GM12878 (cell line): ENCODE results near the gene TARBP2. TPM values are rescaled to one million over a fixed set of nuclear protein-coding genes. Genes with fewer than 3 reads are reported as not detected.

Experiments
- ATAC-seq: fragments of 200-7000 bp; cut with Tn5 transposase; 3 replicates; pipeline ENCODE4 v1.9.1; 2020; ENCODE audit warnings: mild to moderate bottlenecking, moderate library complexity
- BruUV-seq: library from RNA; stranded (reverse); fragments of 400-500 nt; replicated peaks from 2 replicates; lab custom pipeline; 2021; lab: Mats Ljungman, UMichigan
- CTCF ChIA-PET: fragments of 300-600 bp; sonication (Branson Sonifier 250); formaldehyde crosslinking; extraction: SDS; loops from one replicate; lab custom pipeline; 2021; ENCODE audit warnings: inconsistent platforms; lab: Yijun Ruan, JAX
- POLR2A ChIA-PET: fragments of 350-600 bp; formaldehyde crosslinking; extraction: SDS; loops from one replicate; lab custom pipeline; 2021; ENCODE audit warnings: inconsistent platforms; lab: Charles Lee
- RAD21 ChIA-PET: fragments of 300-600 bp; sonication (Branson Sonifier 250); formaldehyde crosslinking; loops from one replicate; lab custom pipeline; 2023; ENCODE audit warnings: antibody characterized with exemption; ENCODE audit not compliant: unreplicated experiment; lab: Charles Lee
- SMC1A ChIA-PET: fragments of 300-600 bp; sonication (Branson Sonifier 250); formaldehyde crosslinking; loops from one replicate; lab custom pipeline; 2023; ENCODE audit not compliant: unreplicated experiment, uncharacterized antibody; lab: Charles Lee
- DNase-seq: peaks from one replicate; pipeline ENCODE4 v3.0.0-alpha.2; 2011; ENCODE audit warnings: low read depth, low spot score
- FAIRE-seq: peaks from 3 replicates; lab custom pipeline; 2011; peaks lifted over from hg19 to GRCh38; lab: Jason Lieb, UNC
- H2AFZ ChIP-seq: 2 replicates; pipeline ENCODE4 v1.6.0; 2011; ENCODE audit warnings: low read depth, low read length, control low read depth; ENCODE audit not compliant: control insufficient read depth
- H3K27ac ChIP-seq: 2 replicates; pipeline ENCODE4 v1.5.1; 2011; ENCODE audit warnings: control low read depth; ENCODE audit not compliant: control insufficient read depth, insufficient read depth
- H3K27me3 ChIP-seq, 2 experiments: replicated peaks in 1 of 2; 2 replicates each; pipeline versions ENCODE4 v1.6.0 to v1.6.1; 2011; ENCODE audit warnings: low read length in 1 of 2; ENCODE audit not compliant: control insufficient read depth in 2 of 2, insufficient read depth in 2 of 2
- H3K36me3 ChIP-seq, 2 experiments: 2 replicates each; pipeline ENCODE4 v1.5.1; 2011; ENCODE audit warnings: low read length in 1 of 2; ENCODE audit not compliant: control insufficient read depth in 2 of 2, insufficient read depth in 2 of 2
- H3K4me1 ChIP-seq: 2 replicates; pipeline ENCODE4 v1.6.1; 2011; ENCODE audit warnings: mild to moderate bottlenecking, low read length, moderate library complexity, mixed read lengths; ENCODE audit not compliant: control insufficient read depth, insufficient read depth
- H3K4me2 ChIP-seq: 2 replicates; pipeline ENCODE4 v1.6.0; 2011; ENCODE audit warnings: control low read depth; ENCODE audit not compliant: control insufficient read depth, insufficient read depth
- H3K4me3 ChIP-seq: fragments of 200-600 bp; sonication (generic); 2 replicates; pipeline ENCODE4 v1.5.1; 2016
- H3K79me2 ChIP-seq: 2 replicates; pipeline ENCODE4 v1.6.0; 2011; ENCODE audit warnings: low read length; ENCODE audit not compliant: control insufficient read depth, insufficient read depth
- H3K9ac ChIP-seq: 2 replicates; pipeline ENCODE4 v1.8.0; 2011; ENCODE audit warnings: low read length, control low read depth, mixed read lengths; ENCODE audit not compliant: control insufficient read depth, insufficient read depth
- H3K9me3 ChIP-seq: replicated peaks from 3 replicates; pipeline ENCODE4 v1.5.1; 2011; ENCODE audit warnings: mild to moderate bottlenecking, low read length; ENCODE audit not compliant: control insufficient read depth, insufficient read depth
- H4K20me1 ChIP-seq: 2 replicates; pipeline ENCODE4 v1.6.0; 2011; ENCODE audit not compliant: control insufficient read depth, insufficient read depth
- ATF7 ChIP-seq: fragments of 450-650 bp; IDR thresholded peaks from 2 replicates; pipeline ENCODE4 v1.6.1; 2016; ENCODE audit warnings: low read depth, mild to moderate bottlenecking
- BHLHE40 ChIP-seq, 2 experiments: fragments of 450-650 bp in 1 of 2; IDR thresholded peaks; 2 replicates each; pipeline ENCODE4 v1.6.1; 2011 to 2017; ENCODE audit warnings: low read depth in 2 of 2, borderline replicate concordance in 1 of 2, improper control_type of control experiment in 1 of 2, low read length in 1 of 2, mild to moderate bottlenecking in 1 of 2
- EGR1 ChIP-seq, 2 experiments: IDR thresholded peaks; 1 replicate in 1 of 2; 2 replicates in 1 of 2; pipeline ENCODE4 v1.6.1; 2011 to 2012; ENCODE audit warnings: low read depth in 2 of 2, low read length in 2 of 2, borderline replicate concordance in 1 of 2, mild to moderate bottlenecking in 1 of 2, moderate library complexity in 1 of 2
- HDGF ChIP-seq: fragments of 450-650 bp; IDR thresholded peaks from 2 replicates; pipeline ENCODE4 v1.6.1; 2016; ENCODE audit warnings: antibody characterized with exemption
- POLR2AphosphoS5 ChIP-seq: IDR thresholded peaks from 2 replicates; pipeline ENCODE4 v1.6.1; 2011; ENCODE audit warnings: mild to moderate bottlenecking, low read length, inconsistent platforms
- ZBTB4 ChIP-seq: fragments of 450-650 bp; formaldehyde crosslinking; IDR thresholded peaks from 2 replicates; pipeline ENCODE4 v1.4.0; 2022; ENCODE audit warnings: mild to moderate bottlenecking, moderate library complexity
- ZSCAN29 ChIP-seq: fragments of 450-650 bp; IDR thresholded peaks from 2 replicates; pipeline ENCODE4 v1.6.1; 2017; ENCODE audit warnings: mild to moderate bottlenecking, moderate library complexity
- WGBS: methylation state at CpG from one replicate; pipeline ENCODE4 v1.1.6; 2016; ENCODE audit warnings: low lambda C conversion rate; ENCODE audit not compliant: insufficient replicate concordance, insufficient coverage; ENCODE audit errors: missing lambda C conversion rate; 5-methylcytosine and 5-hydroxymethylcytosine counted together
- in situ Hi-C: fragments of 300-500 bp; cut with MboI; formaldehyde crosslinking; loops from 9 replicates; pipeline ENCODE4 v1.14.3; 2018; ENCODE audit warnings: mixed read lengths
- intact Hi-C: fragments of 100-400 bp; cut with micrococcal nuclease; formaldehyde crosslinking; loops from one replicate; pipeline ENCODE4 v1.14.2; 2022; ENCODE audit not compliant: unreplicated experiment
- polyA plus RNA-seq, 11 experiments: library from polyadenylated mRNA; depleted of rRNA in 4 of 11; unstranded in 6 of 11; stranded (reverse) in 5 of 11; fragments of >200 nt; fragmentation: Nextera tagmentation in 4 of 11; fragmentation: Illumina TruSeq in 1 of 11; extraction: Ambion mirVana in 4 of 11; extraction: Trizol in 1 of 11; gene quantifications; 1 replicate in 1 of 11; 2 replicates in 10 of 11; pipeline versions ENCODE4 v1.2.1 to v1.2.3, GENCODE V29; 2011 to 2016; ENCODE audit warnings: inconsistent platforms in 2 of 11, missing spikeins in 2 of 11, low read depth in 1 of 11
- total RNA-seq, 4 experiments: library from RNA; depleted of rRNA in 3 of 4; stranded (reverse); fragments of >200 nt in 3 of 4; fragmentation: Illumina TruSeq in 1 of 4; extraction: Trizol in 1 of 4; gene quantifications; 2 replicates each; pipeline versions ENCODE4 v1.2.1 to v1.2.3, GENCODE V29; 2013 to 2021
- TF ChIP-seq, protein P1 (sequence below): fragments of 450-650 bp; IDR thresholded peaks from 2 replicates; pipeline ENCODE4 v1.6.1; 2018; ENCODE audit warnings: mild to moderate bottlenecking, low read depth, moderate library complexity; ENCODE audit not compliant: partially characterized antibody

The TARBP2 gene
- total and polyA plus RNA-seq, 10 of the 15 experiments (the other 5 are each of a cell fraction or from before 2014, with no cell fraction given): 5.5 to 60.1 (median 36.8) TPM

DNA sequence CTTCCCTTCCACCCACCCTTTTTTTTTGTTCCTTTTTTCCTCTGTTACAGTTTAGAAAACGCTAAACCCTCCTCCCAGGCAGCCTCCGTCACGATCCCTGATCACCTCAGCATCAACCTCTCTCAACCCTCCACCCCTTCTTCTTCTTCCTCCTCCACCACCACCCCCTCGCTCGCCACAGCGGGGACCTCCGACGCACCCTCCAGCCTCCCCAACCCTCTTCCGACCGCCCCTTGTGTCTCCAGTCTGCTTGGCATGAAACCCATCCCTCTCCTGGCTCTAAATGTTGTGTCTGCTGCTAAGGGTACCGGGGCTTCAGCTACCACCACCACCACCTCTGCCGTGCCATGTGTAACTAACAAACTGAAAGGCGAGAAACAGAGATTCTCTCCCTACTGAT lies 26.3 kb upstream of the TARBP2 start:
- FAIRE-seq (no peak), DNase-seq (no peak), ATAC-seq (no peak)
- in situ Hi-C loops (loop anchor here (10.0 kb wide), 1 partner anchor 450 kb away; no protein-coding TSS in a partner anchor), intact Hi-C loops (no loop called here)
- Histone ChIP-seq H2AFZ (no peak overlapping the region), H3K36me3 (peaks cover 25 to 54% of the 10 kb centered on the region in 2 experiments), H3K27me3 (no peaks in the 10 kb centered on the region), H3K79me2 (peaks cover 3% of the 10 kb centered on the region; the same call in 1 of the 2 replicates), H3K9me3 (no peaks in the 10 kb centered on the region), H3K4me1 (0 out of 2 replicates have a peak, but pooled peaks cover 2% of the 10 kb centered on the region), H3K9ac (no peak overlapping the region), H3K27ac (no peak overlapping the region), H4K20me1 (peaks cover 5% of the 10 kb centered on the region), H3K4me2 (no peak overlapping the region), H3K4me3 (no peak overlapping the region)
- CTCF ChIA-PET: interaction anchor here (0.7 to 4.4 kb wide), 8 partner anchors 14 to 43 kb away, joined by 3 to 30 read pairs (median 10); partner anchors contain the start of gene NPFF
- no TSS peak for BruUV-seq
- SMC1A ChIA-PET: interaction anchor here (0.9 to 6.5 kb wide), 5 partner anchors 13 to 122 kb away, joined by 3 to 32 read pairs (median 5); partner anchors contain the start of genes NPFF and TARBP2
- RAD21 ChIA-PET: interaction anchor here (0.9 to 4.2 kb wide), 4 partner anchors 26 to 122 kb away, joined by 3 to 15 read pairs (median 4); partner anchors contain the start of genes SP1 and TARBP2
- TF ChIP-seq HDGF (0 out of 2 replicates have a peak, but pooled peaks have one; percentile 35), BHLHE40 (IDR thresholded peaks at IDR 0.05; ENCODE audit: borderline replicate concordance in 1 of 2, low read depth in 2 of 2, low read length in 1 of 2) (no peak), ZBTB4 (CRISPR knock-in tag) (no peak), EGR1 (IDR thresholded peaks at IDR 0.05; ENCODE audit: borderline replicate concordance in 1 of 2, low read depth in 2 of 2, low read length in 2 of 2) (no peak), POLR2AphosphoS5 (0 out of 2 replicates have a peak, but pooled peaks have one; percentile 47), ATF7 (no peak), ZSCAN29 (no peak)
- TF ChIP-seq, protein P1, sequence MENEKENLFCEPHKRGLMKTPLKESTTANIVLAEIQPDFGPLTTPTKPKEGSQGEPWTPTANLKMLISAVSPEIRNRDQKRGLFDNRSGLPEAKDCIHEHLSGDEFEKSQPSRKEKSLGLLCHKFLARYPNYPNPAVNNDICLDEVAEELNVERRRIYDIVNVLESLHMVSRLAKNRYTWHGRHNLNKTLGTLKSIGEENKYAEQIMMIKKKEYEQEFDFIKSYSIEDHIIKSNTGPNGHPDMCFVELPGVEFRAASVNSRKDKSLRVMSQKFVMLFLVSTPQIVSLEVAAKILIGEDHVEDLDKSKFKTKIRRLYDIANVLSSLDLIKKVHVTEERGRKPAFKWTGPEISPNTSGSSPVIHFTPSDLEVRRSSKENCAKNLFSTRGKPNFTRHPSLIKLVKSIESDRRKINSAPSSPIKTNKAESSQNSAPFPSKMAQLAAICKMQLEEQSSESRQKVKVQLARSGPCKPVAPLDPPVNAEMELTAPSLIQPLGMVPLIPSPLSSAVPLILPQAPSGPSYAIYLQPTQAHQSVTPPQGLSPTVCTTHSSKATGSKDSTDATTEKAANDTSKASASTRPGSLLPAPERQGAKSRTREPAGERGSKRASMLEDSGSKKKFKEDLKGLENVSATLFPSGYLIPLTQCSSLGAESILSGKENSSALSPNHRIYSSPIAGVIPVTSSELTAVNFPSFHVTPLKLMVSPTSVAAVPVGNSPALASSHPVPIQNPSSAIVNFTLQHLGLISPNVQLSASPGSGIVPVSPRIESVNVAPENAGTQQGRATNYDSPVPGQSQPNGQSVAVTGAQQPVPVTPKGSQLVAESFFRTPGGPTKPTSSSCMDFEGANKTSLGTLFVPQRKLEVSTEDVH: no peak
- WGBS: 90% methylated on average over 11 of the region's 13 CpGs
- POLR2A ChIA-PET: interaction anchor here (0.6 to 2.2 kb wide), 10 partner anchors 16 to 296 kb away, joined by 3 to 7 read pairs (median 4); no protein-coding TSS in a partner anchor
